Breast epithelium (tissue), 3 donors: Measurements from ENCODE around the gene RFC5.

ENCODE experiments used
- POLR2A ChIP-seq: fragments of 450-650 bp; IDR thresholded peaks from one replicate; pipeline ENCODE4 v1.6.1; 2016; ENCODE audit warnings: antibody characterized with exemption, mild to moderate bottlenecking, moderate library complexity
- POLR2AphosphoS5 ChIP-seq, 3 donors: sonication (generic); formaldehyde crosslinking; IDR thresholded peaks; one replicate each; pipeline ENCODE4 v1.6.1; 2017; ENCODE audit warnings: antibody characterized with exemption in 3 of 3

DNA sequence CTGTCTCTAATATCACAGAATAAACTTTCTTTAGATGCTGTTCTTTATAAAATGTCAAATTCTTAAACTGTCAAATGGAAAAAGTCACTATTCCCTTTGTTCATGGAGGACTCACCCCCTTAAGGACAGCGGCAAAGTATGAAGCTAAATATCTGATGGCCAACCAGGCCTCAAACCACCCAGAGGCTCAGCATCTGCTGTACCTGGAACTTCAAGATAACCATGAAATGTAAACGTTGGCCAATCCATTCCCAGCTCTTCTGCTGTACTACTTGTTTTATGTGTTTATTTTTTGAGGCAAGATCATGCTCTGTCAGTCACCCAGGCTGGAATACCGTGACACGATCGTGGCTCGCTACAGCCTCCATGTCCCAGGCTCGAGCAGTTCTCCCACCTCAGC is 15.7 kb downstream of the RFC5 start:
- TF ChIP-seq POLR2AphosphoS5 (IDR thresholded peaks at IDR 0.05) (no peak), POLR2A (no peak)
